H1 (cell line): Measurements from ENCODE around the gene STXBP6. TPM values are rescaled to one million over a fixed set of nuclear protein-coding genes. Genes with fewer than 3 reads are reported as not detected.

Source experiments
- CTCF ChIA-PET: fragments of 300-600 bp; sonication (Branson Sonifier 250); formaldehyde crosslinking; loops from one replicate; lab custom pipeline; 2021; ENCODE audit not compliant: partially characterized antibody; lab: Charles Lee
- POLR2A ChIA-PET: fragments of 300-600 bp; sonication (Branson Sonifier 250); formaldehyde crosslinking; loops from one replicate; lab custom pipeline; 2021; ENCODE audit warnings: inconsistent platforms; ENCODE audit not compliant: partially characterized antibody; lab: Charles Lee
- DNase-seq, 2 experiments: peaks; one replicate each; pipeline versions ENCODE4 v3.0.0 to v3.0.0-alpha.2; 2010 to 2022; ENCODE audit warnings: low spot score in 2 of 2, low read depth in 1 of 2, mixed read lengths in 1 of 2
- FAIRE-seq: peaks from 2 replicates; lab custom pipeline; 2011; peaks lifted over from hg19 to GRCh38; lab: Jason Lieb, UNC
- H2AFZ ChIP-seq: 2 replicates; pipeline ENCODE4 v1.8.1; 2012; ENCODE audit warnings: low read length, inconsistent platforms
- H2AK5ac ChIP-seq: 2 replicates; pipeline ENCODE4 v1.6.1; 2013; ENCODE audit warnings: low read depth, low read length
- H2BK120ac ChIP-seq: replicated peaks from 2 replicates; pipeline ENCODE3; 2013; ENCODE audit warnings: low read depth, low read length, inconsistent platforms
- H2BK12ac ChIP-seq: 2 replicates; pipeline ENCODE4 v1.6.1; 2013; ENCODE audit warnings: low read depth, low read length
- H2BK15ac ChIP-seq: 2 replicates; pipeline ENCODE4 v1.6.1; 2013; ENCODE audit warnings: low read length
- H2BK20ac ChIP-seq: 2 replicates; pipeline ENCODE4 v1.6.1; 2013; ENCODE audit warnings: low read length
- H2BK5ac ChIP-seq: 2 replicates; pipeline ENCODE4 v1.6.1; 2013; ENCODE audit warnings: low read depth, low read length
- H3K14ac ChIP-seq: 2 replicates; pipeline ENCODE4 v1.6.1; 2013; ENCODE audit warnings: inconsistent platforms; ENCODE audit not compliant: insufficient read length
- H3K18ac ChIP-seq: 2 replicates; pipeline ENCODE4 v1.6.1; 2013; ENCODE audit warnings: low read length; ENCODE audit errors: extremely low read depth
- H3K23ac ChIP-seq: 2 replicates; pipeline ENCODE4 v1.6.1; 2013; ENCODE audit warnings: inconsistent platforms; ENCODE audit not compliant: insufficient read length
- H3K23me2 ChIP-seq: 2 replicates; pipeline ENCODE4 v1.6.1; 2013; ENCODE audit warnings: low read depth, low read length
- H3K27ac ChIP-seq: 2 replicates; pipeline ENCODE4 v1.6.1; 2011; ENCODE audit warnings: low read depth, low read length, inconsistent platforms
- H3K27me3 ChIP-seq, 4 experiments: replicated peaks in 1 of 4; 1 replicate in 1 of 4; 2 replicates in 3 of 4; pipeline versions ENCODE4 v1.6.1 to v1.8.1; 2011 to 2013; ENCODE audit warnings: low read length in 3 of 4, mild to moderate bottlenecking in 3 of 4, inconsistent platforms in 2 of 4, mixed read lengths in 2 of 4, moderate library complexity in 1 of 4; ENCODE audit not compliant: control insufficient read depth in 3 of 4, insufficient read depth in 3 of 4; ENCODE audit errors: extremely low read depth in 1 of 4
- H3K36me3 ChIP-seq, 4 experiments: 2 replicates each; pipeline versions ENCODE4 v1.6.1 to v1.8.1; 2011 to 2013; ENCODE audit warnings: mild to moderate bottlenecking in 4 of 4, low read length in 3 of 4, moderate library complexity in 2 of 4, control low read depth in 1 of 4, inconsistent platforms in 1 of 4; ENCODE audit not compliant: insufficient read depth in 4 of 4, control insufficient read depth in 2 of 4
- H3K4ac ChIP-seq: replicated peaks from 2 replicates; pipeline ENCODE3; 2013; ENCODE audit warnings: low read length, low read depth, mixed read lengths, inconsistent platforms; ENCODE audit not compliant: insufficient read length
- H3K4me1 ChIP-seq, 4 experiments: replicated peaks in 1 of 4; 1 replicate in 1 of 4; 2 replicates in 3 of 4; pipeline versions ENCODE4 v1.6.1 to v1.8.1; 2011 to 2013; ENCODE audit warnings: low read length in 3 of 4, inconsistent platforms in 2 of 4, mixed read lengths in 1 of 4; ENCODE audit not compliant: insufficient read depth in 4 of 4, control insufficient read depth in 3 of 4
- H3K4me2 ChIP-seq, 2 experiments: 2 replicates each; pipeline versions ENCODE4 v1.6.1 to v1.8.1; 2011 to 2013; ENCODE audit warnings: low read depth in 2 of 2, low read length in 2 of 2, control low read depth in 1 of 2, inconsistent platforms in 1 of 2, mild to moderate bottlenecking in 1 of 2; ENCODE audit not compliant: insufficient read depth in 1 of 2
- H3K4me3 ChIP-seq, 4 experiments: fragments of 200-600, 300-600 bp in 1 of 4; sonication (generic), shearing (Covaris generic), sonication (Bioruptor Twin) in 1 of 4; 2 replicates each; pipeline versions ENCODE4 v1.5.1 to v1.8.1; 2011 to 2016; ENCODE audit warnings: low read length in 4 of 4, low read depth in 3 of 4, control low read depth in 2 of 4, inconsistent platforms in 2 of 4, mild to moderate bottlenecking in 2 of 4, mixed read lengths in 1 of 4, moderate library complexity in 1 of 4; ENCODE audit not compliant: insufficient read depth in 2 of 4; ENCODE audit errors: extremely low read depth in 1 of 4
- H3K56ac ChIP-seq: replicated peaks from 2 replicates; pipeline ENCODE3; 2013; ENCODE audit warnings: low read depth, mild to moderate bottlenecking, mixed read lengths, low read length, inconsistent platforms; ENCODE audit not compliant: insufficient read length
- H3K79me1 ChIP-seq: 2 replicates; pipeline ENCODE4 v1.6.1; 2013; ENCODE audit warnings: low read depth, low read length, control low read depth
- H3K79me2 ChIP-seq, 2 experiments: 2 replicates each; pipeline versions ENCODE4 v1.6.1 to v1.8.1; 2012 to 2013; ENCODE audit warnings: low read length in 2 of 2, mild to moderate bottlenecking in 2 of 2, inconsistent platforms in 1 of 2; ENCODE audit not compliant: insufficient read depth in 2 of 2, control insufficient read depth in 1 of 2
- H3K9ac ChIP-seq, 4 experiments: replicated peaks in 1 of 4; 1 replicate in 1 of 4; 2 replicates in 3 of 4; pipeline versions ENCODE4 v1.6.1 to v1.8.1; 2011 to 2013; ENCODE audit warnings: low read depth in 3 of 4, low read length in 3 of 4, control low read depth in 2 of 4, mild to moderate bottlenecking in 2 of 4, moderate library complexity in 2 of 4, inconsistent platforms in 1 of 4; ENCODE audit errors: extremely low read depth in 1 of 4
- H3K9me3 ChIP-seq, 2 experiments: 2 replicates each; pipeline versions ENCODE4 v1.6.1 to v1.8.1; 2012 to 2013; ENCODE audit warnings: mild to moderate bottlenecking in 2 of 2, moderate library complexity in 2 of 2, control low read depth in 1 of 2, inconsistent platforms in 1 of 2, low read depth in 1 of 2, low read length in 1 of 2, mixed read lengths in 1 of 2; ENCODE audit not compliant: insufficient read depth in 2 of 2
- H4K20me1 ChIP-seq, 2 experiments: replicated peaks in 1 of 2; 2 replicates each; pipeline versions ENCODE3 to v1.8.1; 2011 to 2013; ENCODE audit warnings: inconsistent platforms in 2 of 2, low read length in 2 of 2, mild to moderate bottlenecking in 1 of 2; ENCODE audit not compliant: insufficient read depth in 2 of 2, control insufficient read depth in 1 of 2
- H4K5ac ChIP-seq: 2 replicates; pipeline ENCODE4 v1.6.1; 2013; ENCODE audit warnings: low read length, low read depth, mixed read lengths, inconsistent platforms; ENCODE audit not compliant: insufficient read length
- H4K8ac ChIP-seq: 2 replicates; pipeline ENCODE4 v1.8.0; 2013; ENCODE audit warnings: mild to moderate bottlenecking, moderate library complexity, low read length, inconsistent platforms; ENCODE audit not compliant: insufficient read depth; ENCODE audit errors: extremely low read depth
- H4K91ac ChIP-seq: replicated peaks from 2 replicates; pipeline ENCODE3; 2013; ENCODE audit warnings: low read length, mixed read lengths, inconsistent platforms; ENCODE audit not compliant: insufficient read length
- BRCA1 ChIP-seq: IDR thresholded peaks from 2 replicates; pipeline ENCODE4 v1.6.1; 2012; ENCODE audit warnings: low read depth, low read length, improper control_type of control experiment
- GABPA ChIP-seq: IDR thresholded peaks from 2 replicates; pipeline ENCODE4 v1.6.1; 2011; ENCODE audit warnings: mild to moderate bottlenecking, low read length, moderate library complexity, borderline replicate concordance; ENCODE audit not compliant: insufficient read depth
- MAFK ChIP-seq: IDR thresholded peaks from 2 replicates; pipeline ENCODE4 v1.6.1; 2012; ENCODE audit warnings: low read depth, mild to moderate bottlenecking, improper control_type of control experiment, low read length
- PHF8 ChIP-seq: fragments of 200-600 bp; sonication (generic); conservative IDR thresholded peaks from 2 replicates; pipeline ENCODE4 v1.7.1; 2012; ENCODE audit warnings: low read depth, mild to moderate bottlenecking, inconsistent platforms, low read length, moderate library complexity
- RBBP5 ChIP-seq: IDR thresholded peaks from 2 replicates; pipeline ENCODE4 v1.7.1; 2012; ENCODE audit warnings: low read depth, mild to moderate bottlenecking, inconsistent platforms, low read length, moderate library complexity, borderline replicate concordance
- SP1 ChIP-seq: IDR thresholded peaks from 2 replicates; pipeline ENCODE4 v1.6.1; 2011; ENCODE audit warnings: low read depth, low read length
- SRF ChIP-seq: IDR thresholded peaks from 2 replicates; pipeline ENCODE4 v1.6.1; 2011; ENCODE audit warnings: mild to moderate bottlenecking, low read depth, low read length, moderate library complexity
- USF2 ChIP-seq: IDR thresholded peaks from 2 replicates; pipeline ENCODE4 v1.6.1; 2011; ENCODE audit warnings: low read length, improper control_type of control experiment
- ZNF274 ChIP-seq: IDR thresholded peaks from 2 replicates; pipeline ENCODE4 v1.7.0; 2012; ENCODE audit warnings: low read length, borderline replicate concordance; ENCODE audit errors: extremely low read depth
- WGBS, 2 experiments: shearing (Covaris generic) in 1 of 2; methylation state at CpG; one replicate each; pipeline versions ENCODE4 v1.1.6 to v1.1.7; 2013 to 2015; ENCODE audit warnings: low lambda C conversion rate in 2 of 2, mixed read lengths in 2 of 2, inconsistent platforms in 1 of 2, low coverage in 1 of 2, missing lambda C conversion rate in 1 of 2; ENCODE audit not compliant: insufficient replicate concordance in 2 of 2, insufficient coverage in 1 of 2, insufficient read length in 1 of 2; ENCODE audit errors: extremely low coverage in 1 of 2, missing lambda C conversion rate in 1 of 2; 5-methylcytosine and 5-hydroxymethylcytosine counted together
- polyA plus RNA-seq, 7 experiments: library from polyadenylated mRNA; depleted of rRNA in 3 of 7; stranded (reverse) in 5 of 7; unstranded in 2 of 7; fragments of >200 nt in 5 of 7; fragments of 200-250 nt in 2 of 7; gene quantifications; 1 replicate in 5 of 7; 2 replicates in 1 of 7; 4 replicates in 1 of 7; pipeline versions ENCODE4 v1.2.1 to v1.2.3, GENCODE V29; 2011 to 2013; ENCODE audit warnings: missing spikeins in 2 of 7, mixed read lengths in 2 of 7
- total RNA-seq: library from RNA; stranded (reverse); fragmentation: NEBNext Ultra II Directional; extraction: Animal tissue kit (Norgen Biotek cat#: 25700); gene quantifications from 2 replicates; pipeline ENCODE4 v1.2.1, GENCODE V29; 2021

STXBP6 gene
- total and polyA plus RNA-seq, 2 of the 8 experiments (the other 6 are each of a cell fraction or from before 2014, with no cell fraction given) = 9.4 to 18.1 TPM

GRCh38 chr14:24846261-24846660 is 203.7 kb downstream of the STXBP6 start:
- no peak overlapping the region for H2BK12ac ChIP-seq
- no peaks in the 10 kb centered on the region for H3K79me1 ChIP-seq
- no peaks in the 10 kb centered on the region for H3K27me3 ChIP-seq
- H4K20me1 ChIP-seq = no peaks in the 10 kb centered on the region
- no peak overlapping the region for H3K14ac ChIP-seq
- no peak overlapping the region for H3K4me2 ChIP-seq
- no peak for TF ChIP-seq BRCA1
- TF ChIP-seq PHF8 = no peak
- TF ChIP-seq MAFK = no peak
- no peak for TF ChIP-seq SP1
- no peak for TF ChIP-seq SRF
- no peak for TF ChIP-seq USF2
- TF ChIP-seq GABPA = no peak
- no peak for TF ChIP-seq RBBP5
- no peak for TF ChIP-seq ZNF274
- no peak overlapping the region for H3K4me3 ChIP-seq
- no peak overlapping the region for H4K5ac ChIP-seq
- H4K91ac ChIP-seq = no peak overlapping the region
- H2BK120ac ChIP-seq = no peak overlapping the region
- ChIA-PET POLR2A (no interaction called here), CTCF (no interaction called here)
- H2BK15ac ChIP-seq = no peak overlapping the region
- H3K9me3 ChIP-seq = no peaks in the 10 kb centered on the region
- H3K56ac ChIP-seq = no peak overlapping the region
- 89% methylated on average over 3 of the region's 3 CpGs; no CpG with 5 or more reads in 1 of the 2 experiments for WGBS, 2 experiments
- DNase-seq = no peak
- no peak for FAIRE-seq
- H2BK5ac ChIP-seq = no peak overlapping the region
- H3K9ac ChIP-seq = no peak overlapping the region
- no peak overlapping the region for H3K27ac ChIP-seq
- H3K18ac ChIP-seq = no peak overlapping the region
- H3K36me3 ChIP-seq = no peaks in the 10 kb centered on the region
- no peak overlapping the region for H3K23ac ChIP-seq
- no peak overlapping the region for H2AK5ac ChIP-seq
- no peak overlapping the region for H2AFZ ChIP-seq
- no peak overlapping the region for H3K4ac ChIP-seq
- H2BK20ac ChIP-seq = no peak overlapping the region
- peaks cover 0 to 6% (median 1%) of the 10 kb centered on the region in 4 experiments; a peak in 4 of 7 replicates for H3K4me1 ChIP-seq
- H3K23me2 ChIP-seq = no peaks in the 10 kb centered on the region
- no peak overlapping the region for H4K8ac ChIP-seq
- no peaks in the 10 kb centered on the region for H3K79me2 ChIP-seq
